GM18505 (cell line): ENCODE results near the gene MED17.
"Not testable (repeated sequence)": the region's sequence is repeated elsewhere in the genome, so short reads cannot be mapped to it uniquely, and the experiment has no call there.

Experiments used
- ATAC-seq: cut with Tn5 transposase; IDR thresholded peaks from one replicate; pipeline ENCODE4 v1.9.1; 2021; ENCODE audit not compliant: unreplicated experiment
- POLR2A ChIP-seq: IDR thresholded peaks from 4 replicates; pipeline ENCODE4 v1.6.1; 2011; ENCODE audit warnings: borderline replicate concordance; ENCODE audit not compliant: insufficient read depth, insufficient read length; ENCODE audit errors: extremely low read depth

MED17 gene

GRCh38 chr11:93770160-93770559 lies 13.9 kb upstream of the MED17 start:
- no peak for TF ChIP-seq POLR2A
- no peak for ATAC-seq

GRCh38 chr11:93772123-93772522 lies 12.0 kb upstream of the MED17 start:
- ATAC-seq: no peak
- no peak for TF ChIP-seq POLR2A

GRCh38 chr11:93773045-93773477 lies 11.0 kb upstream of the MED17 start:
- no peak for TF ChIP-seq POLR2A
- ATAC-seq: no peak

DNA sequence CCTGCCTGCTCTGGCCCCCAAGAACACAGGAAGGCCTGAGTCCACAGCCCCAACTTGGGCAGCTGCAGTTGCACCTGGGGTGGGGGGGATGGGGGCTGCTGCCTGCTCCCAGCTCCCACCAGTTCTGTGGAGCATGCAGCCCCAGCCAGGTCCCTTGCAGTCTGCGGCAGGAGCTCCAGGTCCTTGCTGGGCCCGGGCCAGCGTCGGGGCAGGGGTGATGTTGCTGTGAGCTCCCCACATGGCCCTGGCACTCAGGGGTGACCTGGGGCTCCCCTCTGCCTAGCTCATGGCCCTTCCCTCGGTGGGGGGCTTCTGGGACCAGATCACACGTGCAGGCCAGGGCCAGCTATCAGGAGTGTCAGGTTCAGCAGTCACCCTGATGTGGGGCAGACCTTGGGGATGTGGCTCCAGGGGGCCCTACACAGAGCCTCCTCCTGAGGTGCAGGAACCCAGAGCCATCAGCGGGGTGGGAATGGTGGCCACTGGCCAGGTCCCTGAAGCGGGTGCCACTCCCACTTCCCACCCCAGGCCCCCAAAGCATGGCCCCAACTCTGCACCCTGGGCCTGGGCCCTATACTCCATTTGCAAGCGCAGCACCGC lies 10.4 kb upstream of the MED17 start:
- no peak for ATAC-seq
- no peak for TF ChIP-seq POLR2A

GRCh38 chr11:93774560-93774959 lies 9.5 kb upstream of the MED17 start:
- ATAC-seq: not testable (repeated sequence)

DNA sequence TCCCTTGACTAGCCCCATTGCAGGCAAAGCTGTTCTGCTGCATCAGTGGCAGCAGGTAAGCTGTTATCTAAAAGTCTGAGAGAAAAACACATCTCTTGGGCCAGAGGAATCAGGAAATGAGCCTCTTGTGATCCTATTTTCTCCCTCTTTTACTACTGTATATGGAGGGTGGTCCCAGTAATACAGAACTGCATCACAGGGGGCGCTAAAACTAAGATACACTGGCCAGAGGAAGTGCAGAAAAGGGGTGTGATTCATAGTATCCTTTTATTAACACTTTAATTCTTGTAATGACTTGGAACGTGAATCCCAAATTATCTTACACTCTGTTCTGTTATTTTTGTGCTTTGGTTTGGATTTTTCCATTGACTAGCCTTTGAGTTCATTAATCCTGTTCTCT lies 8.8 kb upstream of the MED17 start:
- ATAC-seq: no peak
- no peak for TF ChIP-seq POLR2A

- ATAC-seq: no peak
- TF ChIP-seq POLR2A: no peak
These were observed 720 bp upstream of the MED17 start for GRCh38 chr11:93783362-93783761.

DNA sequence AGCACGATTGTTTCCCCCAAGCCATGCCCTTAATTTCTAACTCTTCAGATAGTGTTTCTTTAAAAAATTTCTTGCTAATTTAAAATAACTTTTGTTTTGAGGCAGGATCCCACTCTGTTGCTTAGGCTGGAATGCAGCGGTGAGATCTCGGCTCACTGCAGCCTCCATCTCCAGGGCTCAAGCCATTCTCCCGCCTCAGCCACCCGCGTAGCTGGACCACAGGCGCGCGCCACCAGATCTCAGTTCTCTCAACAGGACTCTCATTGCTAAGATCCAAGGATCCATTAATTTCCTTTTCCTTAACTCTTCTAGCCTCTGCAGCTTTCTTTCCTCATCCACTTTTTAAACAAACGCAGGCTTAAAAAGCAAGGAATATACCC lies 327 bp upstream of the MED17 start:
- ATAC-seq: peak; percentile 51
- no peak for TF ChIP-seq POLR2A

- TF ChIP-seq POLR2A: no peak
- peak; percentile 28 for ATAC-seq
These were observed 866 bp downstream of the MED17 start for GRCh38 chr11:93784935-93785360.

DNA sequence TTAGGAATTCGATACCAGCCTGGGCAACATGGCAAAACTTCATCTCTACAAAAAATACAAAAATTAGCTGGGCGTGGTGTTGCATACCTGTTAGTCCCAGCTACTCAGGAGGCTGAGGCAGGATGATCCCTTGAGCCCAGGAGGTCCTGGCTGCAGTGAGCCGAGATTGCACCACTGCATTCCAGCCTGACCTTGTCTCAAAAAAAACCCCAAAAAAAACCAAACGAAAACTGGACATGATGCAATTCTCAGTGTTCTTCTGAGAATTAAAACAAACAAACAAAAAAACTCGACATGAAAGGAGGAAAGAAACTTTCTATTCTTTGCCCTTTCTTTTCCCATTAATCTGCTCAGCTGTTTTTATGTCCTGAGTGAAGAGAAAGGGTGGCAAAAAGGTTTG lies 7.4 kb downstream of the MED17 start:
- ATAC-seq: no peak

GRCh38 chr11:93796441-93797231 lies 12.6 kb downstream of the MED17 start:
- ATAC-seq: no peak
- TF ChIP-seq POLR2A: no peak

More for the DNA sequence above, 7.4 kb downstream of the MED17 start:
- TF ChIP-seq POLR2A: no peak

GRCh38 chr11:93801366-93801765 lies 17.3 kb downstream of the MED17 start:
- TF ChIP-seq POLR2A: no peak
- ATAC-seq: no peak

- TF ChIP-seq POLR2A: no peak
- no peak for ATAC-seq
These were observed 20.8 kb downstream of the MED17 start for GRCh38 chr11:93804879-93805278.

GRCh38 chr11:93807980-93808379 lies 23.9 kb downstream of the MED17 start:
- no peak for ATAC-seq
- no peak for TF ChIP-seq POLR2A
